Activated CD4-positive, alpha-beta T cell treated with anti-CD3 and anti-CD28 coated beads, Interleukin-2, amount 50 U/mL, for 48 hours (primary cell): ENCODE measurements around the gene SORCS2.

Experiments
- DNase-seq, 2 experiments: peaks; one replicate each; pipeline ENCODE4 v3.0.0-alpha.2; 2020

Gene SORCS2

DNA sequence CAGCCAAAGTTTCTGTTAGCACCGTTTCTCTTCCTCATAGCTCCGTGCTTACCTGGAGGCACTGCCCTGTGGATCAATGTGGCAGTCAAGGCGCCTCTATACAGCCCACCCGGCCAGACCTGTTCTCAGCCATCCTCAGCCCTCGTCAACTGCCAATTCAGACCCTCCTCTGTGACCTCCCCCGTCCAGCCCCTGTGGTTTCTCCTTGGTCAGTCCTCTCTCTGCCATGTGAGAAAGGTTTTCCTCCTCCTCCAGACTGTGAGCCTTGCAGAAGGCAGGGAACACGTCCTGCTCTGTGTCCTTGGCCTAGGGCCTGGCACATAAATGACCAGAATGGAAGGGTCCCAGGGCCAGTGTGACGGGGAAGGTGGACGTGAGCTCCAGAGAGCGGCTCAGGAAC, 417.0 kb downstream of the SORCS2 start:
- no peak for DNase-seq

GRCh38 chr4:7610022-7610670, 417.8 kb downstream of the SORCS2 start:
- no peak for DNase-seq

DNA sequence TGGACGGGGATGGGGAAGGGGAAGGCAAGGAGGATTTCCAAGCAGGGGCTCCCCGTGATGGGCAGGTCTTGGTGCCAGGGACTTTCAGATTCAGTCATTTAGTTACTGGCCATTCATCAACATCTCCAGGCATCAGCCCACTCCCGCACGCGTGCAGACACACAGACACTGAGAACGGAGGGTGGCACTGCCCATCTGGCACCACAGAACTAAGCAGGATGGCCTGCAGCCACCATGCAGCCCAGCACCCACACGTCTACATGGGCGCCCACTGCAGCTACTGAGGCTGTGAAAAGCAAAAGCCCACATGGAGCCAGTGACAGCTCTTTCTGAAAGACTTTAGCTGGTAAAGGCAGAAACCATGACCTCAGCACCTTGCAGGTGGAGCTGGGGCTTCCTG, 418.5 kb downstream of the SORCS2 start:
- DNase-seq, result no peak

DNA sequence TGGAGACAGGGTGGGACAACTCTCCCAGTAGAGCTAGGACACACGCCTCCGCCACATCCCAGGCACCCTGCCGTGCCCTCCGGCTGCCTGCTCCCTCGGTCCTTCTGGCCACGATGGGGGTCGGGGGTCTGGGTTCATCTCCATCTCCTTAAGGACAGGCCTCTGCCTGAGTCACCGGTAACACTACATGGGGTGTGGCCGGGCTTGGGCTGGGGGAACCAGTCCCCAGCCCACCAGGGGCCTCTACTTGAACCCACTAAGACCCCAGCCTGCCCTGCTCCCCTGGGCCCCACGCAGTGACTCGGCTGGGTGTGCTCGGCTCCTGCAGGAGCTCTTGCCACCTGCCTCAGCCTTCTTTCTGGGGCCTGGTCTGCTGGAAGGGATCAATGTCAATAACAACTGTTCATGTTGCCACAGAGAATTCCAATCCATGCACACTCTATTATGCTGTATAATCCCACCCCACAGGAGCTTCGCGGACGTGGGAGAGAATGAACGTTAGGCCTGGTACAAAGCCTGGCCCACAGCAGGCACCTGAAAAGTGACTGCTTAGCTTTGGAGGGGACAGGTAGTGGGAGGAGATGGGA, 420.1 kb downstream of the SORCS2 start:
- no peak for DNase-seq

GRCh38 chr4:7614350-7614949, 422.1 kb downstream of the SORCS2 start:
- DNase-seq, result no peak

DNA sequence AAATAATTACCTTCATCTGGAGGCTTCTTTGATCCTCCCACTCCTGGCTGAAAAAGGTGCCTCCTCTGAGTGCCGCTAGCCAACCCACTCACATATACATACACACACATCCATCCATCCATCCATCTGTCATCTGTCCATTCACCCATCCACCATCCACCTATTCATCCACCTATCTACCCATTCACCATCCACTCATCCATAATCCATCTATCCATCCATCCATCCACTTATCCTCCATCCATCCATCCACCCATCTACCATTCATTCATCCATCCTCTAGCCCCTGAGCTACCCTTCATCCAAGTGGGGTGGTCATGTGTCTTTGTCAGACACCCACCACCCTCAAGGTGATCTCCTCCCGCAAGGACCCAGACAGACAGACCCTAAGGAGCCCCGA, 423.9 kb downstream of the SORCS2 start:
- DNase-seq, result no peak

DNA sequence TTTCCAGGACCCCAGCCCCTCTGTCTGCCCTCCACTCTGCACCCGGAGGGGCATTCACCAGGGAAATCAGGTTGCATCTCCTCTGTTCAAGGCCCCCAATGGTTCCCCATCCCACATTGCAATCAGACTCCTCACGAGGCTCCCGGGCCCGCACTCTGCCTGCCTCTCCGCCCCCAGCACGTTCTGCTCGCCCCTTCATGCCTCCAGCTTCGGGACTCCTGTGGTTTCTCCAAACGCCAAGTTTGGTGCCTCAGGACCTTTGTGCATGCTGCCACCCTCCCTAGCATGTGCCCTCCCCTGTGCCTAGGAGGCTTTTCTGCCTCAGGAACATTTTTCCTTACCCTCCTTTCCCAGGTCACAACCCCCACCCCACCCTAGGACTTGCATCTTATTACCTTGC, 426.0 kb downstream of the SORCS2 start:
- DNase-seq, result no peak

GRCh38 chr4:7620086-7620813, 427.9 kb downstream of the SORCS2 start:
- no peak for DNase-seq

DNA sequence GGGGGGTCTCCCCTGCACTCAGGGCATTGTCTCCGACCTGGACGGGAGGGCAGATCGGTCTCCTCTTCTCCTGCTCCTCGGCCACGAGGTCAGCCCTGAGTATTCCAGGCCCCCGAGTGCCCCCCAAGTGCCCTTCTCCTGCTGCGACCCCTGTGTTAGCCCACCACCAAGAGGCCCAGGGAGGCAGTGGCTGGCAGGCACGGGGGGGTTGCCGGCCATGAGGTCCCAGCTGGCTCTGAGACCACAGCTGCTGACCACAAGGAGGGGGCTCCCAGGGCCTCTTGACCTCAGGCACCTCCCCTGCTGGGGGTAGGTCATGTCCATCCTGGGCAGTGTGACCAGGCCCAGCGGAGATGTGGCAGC, 428.5 kb downstream of the SORCS2 start:
- no peak for DNase-seq

- DNase-seq, result no peak
Measured at GRCh38 chr4:7621252-7622035, 429.1 kb downstream of the SORCS2 start.

GRCh38 chr4:7622371-7622770, 430.0 kb downstream of the SORCS2 start:
- DNase-seq, result no peak

DNA sequence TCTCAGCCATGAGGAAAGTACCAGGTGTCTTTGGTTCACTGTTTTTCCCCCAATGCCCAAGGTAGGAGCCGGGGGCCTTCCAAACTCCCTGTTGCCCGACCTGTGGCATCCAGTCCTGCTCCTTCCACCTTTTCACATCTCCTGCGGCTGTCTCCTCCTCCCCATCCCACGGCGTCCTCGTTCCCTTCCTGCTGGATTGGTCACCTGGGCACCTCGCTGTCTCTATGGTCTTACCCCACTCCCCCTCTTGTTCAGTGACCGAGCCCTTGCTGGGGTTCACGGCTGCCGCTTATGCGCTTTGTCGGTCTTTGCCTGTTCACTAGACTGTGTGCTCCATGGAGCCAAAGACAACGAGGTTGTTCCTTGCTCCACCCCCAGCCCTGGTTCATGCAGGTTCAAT, 431.1 kb downstream of the SORCS2 start:
- DNase-seq, result no peak

DNA sequence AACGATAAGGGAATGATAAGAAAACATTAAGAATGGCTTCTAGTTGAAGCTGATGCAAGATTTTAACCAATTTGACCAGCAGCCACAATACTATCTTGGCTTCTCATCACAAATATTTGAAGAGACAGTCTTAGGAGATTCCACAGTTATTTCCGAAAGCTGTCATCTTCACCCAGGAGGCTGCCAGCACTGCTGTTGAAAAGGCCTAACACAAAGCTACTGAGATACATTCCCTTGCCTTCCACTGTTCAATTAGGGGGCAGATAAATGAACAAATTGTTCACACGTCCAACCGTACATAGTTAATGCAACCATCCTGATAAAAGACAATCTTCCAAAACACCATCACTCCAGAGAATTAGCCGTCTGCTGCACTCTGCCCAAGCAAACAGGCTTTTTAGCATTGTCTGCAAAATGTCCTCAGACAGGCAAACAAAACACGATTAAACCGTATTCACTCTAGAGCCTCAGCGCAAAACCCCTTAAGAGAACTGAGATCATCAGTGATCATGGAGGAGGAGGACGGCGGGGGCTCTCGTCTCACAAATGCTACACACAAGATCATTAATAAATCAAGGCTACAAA, 432.1 kb downstream of the SORCS2 start:
- no peak for DNase-seq

GRCh38 chr4:7625071-7625470, 432.7 kb downstream of the SORCS2 start:
- no peak for DNase-seq

- DNase-seq, result no peak
Measured at GRCh38 chr4:7626531-7626930, 434.2 kb downstream of the SORCS2 start.

DNA sequence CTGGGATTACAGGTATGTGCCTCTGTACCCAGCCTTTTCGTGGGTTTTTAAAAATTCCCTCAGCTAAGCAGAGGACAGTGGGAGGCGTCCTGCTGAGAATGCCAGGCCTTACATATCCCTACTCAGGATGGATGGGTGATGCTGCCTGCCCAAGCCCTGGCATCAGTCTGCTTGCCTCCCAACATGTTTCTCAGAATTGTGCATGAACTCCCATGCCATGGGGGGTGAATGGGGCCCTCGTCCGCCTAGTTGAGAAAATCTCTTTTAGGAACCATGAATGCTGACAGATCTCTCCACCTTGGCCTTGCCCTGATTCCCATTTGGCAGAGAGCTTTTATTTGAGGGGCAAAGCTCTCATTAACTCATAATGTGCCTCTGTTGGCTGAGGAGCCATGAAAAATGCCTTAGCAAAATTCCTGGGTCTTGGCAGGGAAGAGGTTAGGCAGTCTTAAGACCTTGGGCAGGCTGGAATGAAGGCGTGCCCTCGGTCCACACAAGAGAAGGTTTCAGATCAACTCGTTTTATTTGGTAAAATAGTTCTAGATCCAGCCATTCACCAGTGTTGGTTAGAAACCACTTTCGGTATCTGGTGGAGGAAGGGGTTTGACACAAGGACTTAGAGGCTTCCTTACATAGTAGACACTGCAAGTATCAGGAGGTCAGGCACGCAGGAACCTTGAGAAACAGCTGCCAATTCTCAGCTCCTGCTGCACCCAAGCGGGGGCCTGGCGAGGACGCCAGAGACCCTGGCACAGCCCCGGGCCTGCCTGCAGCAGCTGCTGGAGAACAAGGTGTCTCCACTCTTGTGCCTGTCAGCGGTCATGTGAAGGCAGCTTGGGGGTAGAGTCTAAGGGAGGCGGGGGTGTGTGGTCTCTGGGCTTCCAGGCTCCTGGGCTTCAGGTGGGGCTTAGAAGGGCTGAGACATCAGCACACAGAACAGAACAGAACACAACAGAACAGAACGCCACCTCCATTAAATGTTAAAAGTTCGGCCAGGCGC, 435.2 kb downstream of the SORCS2 start:
- DNase-seq, result no peak

DNA sequence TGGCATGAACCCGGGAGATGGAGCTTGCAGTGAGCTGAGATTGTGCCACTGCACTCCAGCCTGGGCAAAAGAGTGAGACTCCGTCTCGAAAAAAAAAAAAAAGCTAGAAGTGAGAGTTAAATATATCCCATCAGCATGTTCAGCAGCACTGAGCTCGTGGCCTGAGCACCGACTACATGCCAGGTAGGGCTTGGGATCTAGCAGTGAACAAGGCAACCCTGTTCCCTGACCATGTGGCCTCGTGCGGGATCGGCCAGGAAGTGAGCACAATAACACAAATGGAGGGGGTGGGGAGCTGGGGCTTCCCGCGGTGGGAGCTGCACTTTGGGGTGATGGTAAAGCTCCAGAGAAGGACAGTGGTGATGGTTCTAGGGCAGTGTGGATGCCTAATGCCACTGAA, 436.1 kb downstream of the SORCS2 start:
- no peak for DNase-seq

DNA sequence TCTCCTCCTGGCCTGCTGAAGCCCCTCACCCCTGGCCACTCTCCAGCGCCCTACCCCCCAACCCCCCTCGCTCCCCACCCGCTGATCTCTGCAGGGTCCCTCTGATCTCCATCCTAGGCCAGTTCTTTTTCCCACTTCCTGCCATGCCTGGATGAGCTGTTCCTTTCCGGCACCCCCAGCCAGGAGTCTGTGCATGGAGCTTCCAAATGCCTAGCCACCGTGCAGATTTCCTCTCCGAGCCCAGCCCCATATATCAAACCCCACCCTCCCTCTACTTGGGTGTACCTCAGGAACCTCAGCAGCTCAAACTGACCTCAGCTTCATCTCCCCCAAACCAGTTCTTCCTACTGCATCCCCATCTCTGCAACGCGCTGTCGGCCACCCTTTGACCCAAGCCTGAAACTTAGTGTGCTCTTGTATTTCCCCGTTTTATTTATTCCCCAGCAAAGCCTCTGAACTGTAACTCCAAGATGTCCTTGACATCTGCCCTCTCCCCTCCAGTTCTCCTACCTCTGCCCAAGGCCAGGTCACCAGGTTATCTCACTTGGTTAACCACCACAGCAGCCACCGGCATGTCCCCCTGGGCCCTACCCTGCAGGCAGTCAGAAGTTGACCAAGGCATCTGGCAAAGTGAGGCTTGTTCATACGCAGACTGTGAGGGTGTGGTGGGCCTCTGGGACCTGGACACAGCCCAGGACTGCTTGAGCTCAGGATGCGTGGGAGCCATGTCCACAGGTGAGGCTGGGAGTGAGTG, 437.3 kb downstream of the SORCS2 start:
- no peak for DNase-seq

- no peak for DNase-seq
Measured at GRCh38 chr4:7630568-7631287, 438.4 kb downstream of the SORCS2 start.
